Myocyte (in vitro differentiated cells): ENCODE data around the gene CFAP54. TPM values are rescaled to one million over a fixed set of nuclear protein-coding genes. Genes with fewer than 3 reads are reported as not detected.
"Not testable (repeated sequence)": the region's sequence is repeated elsewhere in the genome, so short reads cannot be mapped to it uniquely, and the experiment has no call there.

Experiments used
- DNase-seq: peaks from one replicate; pipeline ENCODE4 v3.0.0-alpha.2; 2012; ENCODE audit warnings: low read depth
- total RNA-seq: library from RNA; depleted of rRNA; stranded (reverse); fragments of >200 nt; gene quantifications from 2 replicates; pipeline ENCODE4 v1.2.3, GENCODE V29; 2014

The CFAP54 gene
- total RNA-seq, 1 donor from 2014 or later, result 0.67 TPM

GRCh38 chr12:96472384-96472783 is 17.0 kb upstream of the CFAP54 start:
- peak; percentile 79 for DNase-seq

GRCh38 chr12:96473394-96474093 is 15.8 kb upstream of the CFAP54 start:
- no peak for DNase-seq

GRCh38 chr12:96474206-96474605 is 15.2 kb upstream of the CFAP54 start:
- no peak for DNase-seq

GRCh38 chr12:96478011-96478410 is 11.4 kb upstream of the CFAP54 start:
- no peak for DNase-seq

- DNase-seq, result no peak
These were observed 7.3 kb upstream of the CFAP54 start for GRCh38 chr12:96482086-96482485.

- DNase-seq, result no peak
These were observed 6.3 kb upstream of the CFAP54 start for GRCh38 chr12:96483116-96483515.

- no peak for DNase-seq
These were observed 2.4 kb upstream of the CFAP54 start for GRCh38 chr12:96486751-96487613.

- no peak for DNase-seq
These were observed 1.7 kb upstream of the CFAP54 start for GRCh38 chr12:96487634-96488033.

GRCh38 chr12:96493106-96493505 is 3.7 kb downstream of the CFAP54 start:
- no peak for DNase-seq

- DNase-seq, result not testable (repeated sequence)
These were observed 4.8 kb downstream of the CFAP54 start for GRCh38 chr12:96494154-96494553.

- no peak for DNase-seq
These were observed 5.8 kb downstream of the CFAP54 start for GRCh38 chr12:96495155-96495554.

- no peak for DNase-seq
These were observed 6.6 kb downstream of the CFAP54 start for GRCh38 chr12:96495841-96496545.

GRCh38 chr12:96496944-96497343 is 7.6 kb downstream of the CFAP54 start:
- DNase-seq, result no peak

- peak; percentile 20 for DNase-seq
These were observed 8.5 kb downstream of the CFAP54 start for GRCh38 chr12:96497855-96498254.

- DNase-seq, result peak; percentile 49
These were observed 11.3 kb downstream of the CFAP54 start for GRCh38 chr12:96500693-96501092.

- peak; percentile 56 for DNase-seq
These were observed 11.9 kb downstream of the CFAP54 start for GRCh38 chr12:96501133-96501761.

- DNase-seq, result no peak
These were observed 12.5 kb downstream of the CFAP54 start for GRCh38 chr12:96501908-96502307.

- no peak for DNase-seq
These were observed 13.1 kb downstream of the CFAP54 start for GRCh38 chr12:96502477-96502876.

GRCh38 chr12:96502949-96503532 is 13.7 kb downstream of the CFAP54 start:
- no peak for DNase-seq

GRCh38 chr12:96503976-96504375 is 14.6 kb downstream of the CFAP54 start:
- no peak for DNase-seq

GRCh38 chr12:96506776-96507175 is 17.4 kb downstream of the CFAP54 start:
- DNase-seq, result no peak
